GM19455 (cell line): ENCODE results near the gene SRBD1.

ENCODE experiments used
- ATAC-seq: cut with Tn5 transposase; IDR thresholded peaks from one replicate; pipeline ENCODE4 v1.9.1; 2021; ENCODE audit not compliant: unreplicated experiment

Gene SRBD1

DNA sequence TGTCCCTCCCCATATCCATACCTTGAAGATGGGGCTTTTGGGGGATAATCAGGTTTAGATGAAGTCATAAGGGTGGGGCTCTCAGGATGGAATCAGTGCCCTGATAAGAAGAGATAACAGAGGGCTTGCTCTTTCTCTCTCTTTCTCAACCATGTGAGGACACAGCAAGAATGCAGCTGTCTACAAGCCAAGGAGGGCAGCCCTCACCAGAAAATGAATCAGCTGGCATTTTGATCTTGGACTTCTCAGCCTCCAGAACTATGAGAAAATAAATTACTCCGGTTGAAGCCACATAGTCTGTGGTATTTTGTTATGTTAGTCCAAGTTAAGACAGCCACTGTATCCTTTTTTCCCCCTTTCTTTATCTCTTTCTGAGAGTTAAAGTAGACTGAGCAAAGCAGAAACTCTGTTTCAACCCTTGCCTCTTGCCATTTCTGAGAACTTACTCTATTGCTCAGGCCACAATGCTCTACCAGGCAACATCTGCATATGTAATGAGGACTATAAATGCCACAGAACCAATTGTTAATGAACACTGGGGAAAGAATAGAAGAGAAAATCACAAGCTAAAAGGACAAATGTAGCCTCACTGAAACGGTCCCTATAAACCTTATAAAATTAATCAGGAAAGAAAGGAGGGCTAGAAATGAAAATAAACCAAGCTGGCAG is 56.9 kb downstream of the SRBD1 start:
- ATAC-seq = no peak

DNA sequence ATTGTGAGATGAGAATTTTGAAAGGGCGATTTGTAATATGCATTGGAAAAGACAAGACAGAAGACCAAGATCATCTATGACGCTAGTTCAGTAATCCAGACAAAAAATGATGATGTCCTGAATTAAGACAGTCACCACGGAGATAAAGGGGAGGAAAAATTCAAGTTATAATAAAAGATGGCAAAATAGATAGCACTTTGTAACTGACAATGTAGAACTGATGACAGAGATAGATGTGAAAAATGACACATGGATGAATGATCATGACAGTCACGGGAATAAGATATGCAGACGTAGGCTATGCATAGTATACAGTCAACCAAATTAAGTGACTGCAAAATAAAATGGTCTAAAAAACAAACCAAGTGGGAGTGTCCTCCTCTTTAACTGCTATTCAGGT is 59.2 kb downstream of the SRBD1 start:
- ATAC-seq = no peak

DNA sequence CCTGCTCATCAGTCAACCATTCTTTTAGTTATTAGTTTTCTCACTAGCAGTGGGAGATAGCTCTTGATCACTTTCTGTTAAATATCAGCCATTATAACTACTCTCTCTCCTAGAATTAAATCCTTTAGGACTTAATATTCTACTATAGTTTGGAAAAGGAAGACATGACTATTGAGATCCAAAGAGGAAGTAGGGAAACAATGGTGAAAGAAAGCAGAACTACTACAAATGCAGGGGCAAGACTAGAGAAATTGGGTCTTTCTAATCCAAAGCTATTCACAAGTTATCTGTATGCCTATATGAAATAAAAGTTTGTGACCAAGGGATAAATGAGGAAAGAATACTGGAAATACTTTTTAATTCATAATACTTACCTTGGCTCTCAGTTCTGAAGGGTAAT is 65.1 kb downstream of the SRBD1 start:
- ATAC-seq = no peak

DNA sequence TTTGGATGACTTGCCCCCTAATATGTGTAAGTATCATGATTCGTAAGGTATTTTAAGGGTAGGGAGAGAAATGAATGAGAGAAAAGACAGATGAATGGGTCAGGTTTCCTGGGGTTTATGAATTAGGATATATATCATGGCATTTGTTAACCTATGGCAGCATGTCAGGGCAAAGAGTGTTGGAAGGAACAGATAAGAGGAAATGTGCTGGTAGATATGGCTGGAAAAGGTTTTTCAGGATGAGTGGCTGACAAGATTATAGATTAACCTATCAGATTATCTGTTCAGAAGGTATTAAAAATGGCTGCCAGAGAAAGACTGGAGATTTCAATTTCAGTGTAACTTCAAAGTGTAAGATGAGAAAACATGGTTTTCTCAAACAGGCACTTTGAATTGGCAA is 67.8 kb downstream of the SRBD1 start:
- ATAC-seq = no peak

DNA sequence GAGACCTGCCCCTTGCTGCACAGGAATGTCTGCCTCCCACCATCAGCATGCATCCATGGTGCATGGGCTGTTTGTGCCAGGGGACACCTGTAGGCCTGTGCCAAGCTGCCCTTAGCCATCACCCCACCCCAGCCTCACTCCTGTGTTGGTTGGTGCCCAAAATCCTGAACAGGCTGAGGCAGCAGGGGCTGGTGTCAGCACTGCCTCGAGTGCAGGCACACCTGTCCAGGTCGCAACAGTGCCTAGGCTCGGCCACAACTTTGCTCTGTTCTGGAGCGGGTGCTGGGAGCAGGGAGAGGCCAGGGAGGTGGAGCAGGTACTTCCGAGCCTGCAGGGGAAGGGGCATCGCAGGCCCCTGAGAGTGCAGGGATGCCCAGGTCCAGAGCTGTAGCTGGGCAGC is 69.1 kb downstream of the SRBD1 start:
- no peak for ATAC-seq

DNA sequence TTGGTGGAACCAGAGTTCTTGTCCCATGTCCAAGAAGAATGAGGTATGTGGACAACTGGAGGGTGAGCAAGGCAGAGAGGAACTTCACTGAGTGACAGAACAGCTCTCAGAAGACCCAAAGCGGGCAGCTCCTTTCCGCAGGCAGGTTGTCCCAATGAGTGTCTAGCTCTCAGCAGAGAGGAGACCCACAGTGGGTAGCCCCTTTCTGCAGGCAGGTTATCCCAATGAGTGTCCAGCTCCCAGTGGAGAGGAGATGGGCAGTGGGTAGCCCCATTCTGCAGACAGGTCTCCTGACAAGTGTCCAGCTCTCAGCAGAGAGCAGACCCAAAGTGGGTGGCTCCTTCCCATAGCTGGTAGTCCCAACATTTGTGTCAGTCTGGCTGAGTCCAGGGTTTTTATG is 69.6 kb downstream of the SRBD1 start:
- no peak for ATAC-seq

DNA sequence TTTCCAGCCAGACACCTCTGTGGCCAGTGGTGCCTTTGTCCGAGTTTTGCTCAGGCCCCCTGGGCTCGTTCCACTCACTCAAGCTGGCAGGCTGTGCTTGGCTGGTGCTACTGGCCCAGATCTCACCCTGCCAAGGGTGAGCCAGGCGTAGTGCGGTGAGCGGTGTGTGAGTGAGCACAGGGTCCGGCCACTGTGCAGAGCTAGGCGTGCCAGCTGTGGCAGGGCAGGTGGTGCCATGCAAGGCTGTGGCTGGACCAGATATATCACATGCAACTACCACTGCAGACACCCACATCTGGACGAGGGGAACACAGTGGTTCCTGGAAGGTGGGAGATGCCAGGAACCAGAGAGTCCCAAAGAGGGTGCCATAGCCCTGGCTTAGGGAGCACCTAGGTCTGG is 70.1 kb downstream of the SRBD1 start:
- no peak for ATAC-seq

DNA sequence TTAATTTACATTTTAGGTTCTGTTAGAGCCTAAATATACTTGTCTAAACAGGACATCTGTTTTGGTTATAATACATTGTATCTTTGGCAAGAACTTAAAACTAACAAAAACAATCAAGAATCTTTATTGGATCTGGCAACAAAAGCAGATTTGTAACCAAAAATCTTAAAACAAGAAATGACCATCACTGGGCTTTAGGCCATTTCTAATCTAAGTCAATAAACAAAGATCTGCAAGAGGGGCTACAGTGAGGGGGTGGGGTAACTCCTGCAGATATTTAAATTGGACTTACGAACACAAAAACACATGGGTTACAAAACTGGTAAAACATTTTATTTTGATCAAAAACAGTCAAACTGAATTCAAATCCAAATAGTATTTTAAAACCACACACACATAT is 77.3 kb downstream of the SRBD1 start:
- no peak for ATAC-seq

DNA sequence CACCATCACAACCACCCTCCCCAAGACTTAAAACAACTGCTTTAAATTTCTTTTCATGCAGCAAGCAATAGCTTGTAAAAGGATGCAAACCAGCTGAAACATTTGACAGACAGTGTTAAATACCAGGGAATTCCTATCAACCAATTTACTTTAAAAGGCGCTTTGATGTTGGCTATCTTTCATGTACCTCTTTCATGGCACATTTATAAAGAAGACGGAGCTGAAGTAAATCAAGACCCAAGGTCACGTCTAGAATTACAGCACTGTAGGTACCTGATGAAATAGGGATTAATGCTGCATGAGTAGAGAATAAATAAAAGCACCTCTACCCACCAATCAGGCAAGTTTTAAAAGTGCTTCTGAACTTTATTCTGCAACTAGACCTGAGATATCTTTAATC is 78.9 kb downstream of the SRBD1 start:
- no peak for ATAC-seq

DNA sequence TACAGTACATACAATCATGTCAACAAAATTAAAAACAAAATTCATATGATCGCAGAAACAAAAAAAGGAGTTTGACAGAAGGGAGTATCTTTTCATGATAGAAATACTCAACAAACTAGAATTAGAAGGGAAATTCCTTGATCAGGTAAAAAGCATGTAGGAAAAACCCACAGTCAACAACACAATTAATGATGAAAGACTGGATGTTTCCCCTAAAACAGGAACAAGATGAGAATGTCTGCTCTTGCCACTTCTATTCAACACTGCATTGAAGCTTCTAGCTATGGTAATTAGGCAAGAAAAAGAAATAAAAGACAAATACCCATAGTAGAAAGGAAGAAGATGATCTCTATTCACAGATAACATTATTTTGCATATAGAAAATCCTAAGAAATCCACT is 87.1 kb downstream of the SRBD1 start:
- ATAC-seq = no peak

DNA sequence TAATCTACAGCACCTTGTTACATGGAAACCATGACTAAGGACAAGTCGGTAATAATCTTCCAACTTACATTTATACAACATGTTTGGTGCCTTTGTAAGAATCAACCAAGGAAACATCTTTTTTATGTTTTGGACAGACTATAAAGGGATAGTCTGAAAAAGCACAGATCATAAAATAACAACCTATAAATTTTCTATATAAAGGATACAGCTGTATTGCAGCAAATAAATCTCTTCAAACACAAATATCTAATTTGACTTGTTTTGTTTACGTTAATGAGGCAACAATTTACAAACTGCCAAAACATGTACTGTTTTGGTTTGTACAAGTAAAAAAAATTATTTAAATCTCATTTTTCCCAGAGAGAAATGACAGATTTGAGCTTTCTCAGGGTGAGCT is 92.5 kb downstream of the SRBD1 start:
- ATAC-seq = no peak

DNA sequence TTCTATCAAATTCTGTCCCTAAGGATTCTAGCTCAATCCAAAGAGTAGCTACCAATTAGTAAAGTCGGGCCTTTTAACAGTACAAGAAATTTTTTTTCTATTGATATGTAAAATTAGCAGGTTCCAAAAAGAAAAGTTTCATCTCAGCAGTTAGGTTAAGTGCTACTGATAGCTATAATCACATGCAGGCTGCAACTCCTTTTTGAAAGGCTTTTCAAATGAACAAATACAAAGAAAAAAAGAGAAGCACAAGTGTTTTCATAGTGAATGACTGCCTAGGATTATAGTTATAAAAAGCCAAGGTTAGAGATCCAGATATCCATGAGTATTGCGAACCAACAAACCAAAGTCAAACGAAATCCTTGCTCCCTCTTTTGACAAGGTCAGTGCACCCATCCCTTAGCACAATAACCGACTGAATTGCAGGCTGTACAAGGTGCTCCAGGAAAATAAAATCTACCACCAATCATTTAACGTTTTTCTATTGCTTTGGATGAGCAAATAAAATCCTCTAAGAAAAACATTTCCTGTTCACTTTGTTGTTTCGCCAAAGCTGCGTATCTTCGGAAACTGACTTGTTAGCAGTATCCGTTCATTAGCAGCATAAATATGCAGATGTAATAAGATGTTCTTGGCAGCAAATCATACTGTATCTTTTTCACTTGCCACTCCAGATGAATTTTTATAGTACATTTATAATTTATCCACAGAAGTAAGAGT is 100.2 kb downstream of the SRBD1 start:
- no peak for ATAC-seq

DNA sequence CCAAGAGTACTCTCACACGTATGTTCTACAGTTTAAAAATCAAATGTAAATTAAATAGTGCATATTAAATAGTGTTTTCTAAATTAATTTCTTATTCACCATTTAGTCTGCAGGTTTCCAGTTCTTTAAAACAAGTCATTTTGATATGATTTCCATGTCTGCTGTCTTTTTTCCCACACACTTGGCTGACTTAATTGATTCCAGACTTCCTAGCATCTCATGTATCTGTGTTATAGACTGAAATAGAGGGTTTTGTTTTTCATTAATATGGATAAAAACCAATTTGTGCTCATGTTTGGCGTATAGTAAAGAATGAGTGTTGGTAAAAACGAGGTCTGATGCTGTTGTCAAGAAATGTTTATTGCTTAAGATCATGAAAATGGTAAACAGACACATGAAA is 104.3 kb downstream of the SRBD1 start:
- no peak for ATAC-seq

DNA sequence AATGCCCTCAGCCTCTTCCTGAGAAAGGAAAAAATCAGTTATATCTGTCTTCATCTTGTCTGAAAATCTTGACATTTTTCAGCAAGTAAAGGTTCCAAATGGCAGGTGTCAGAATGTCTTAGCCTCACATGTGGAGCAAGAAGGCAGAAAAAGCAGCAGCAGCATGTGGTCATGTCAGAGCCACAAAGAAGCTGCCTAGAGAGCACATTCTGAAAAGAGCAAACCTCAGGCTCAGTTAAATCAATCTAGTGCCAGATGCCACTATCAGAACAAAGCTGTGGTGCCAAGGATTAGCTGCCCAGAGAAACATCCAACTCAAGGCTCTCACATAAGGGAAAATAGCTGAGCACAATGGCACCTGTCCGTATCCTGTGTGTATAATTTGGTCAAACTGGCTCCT is 105.9 kb downstream of the SRBD1 start:
- no peak for ATAC-seq

DNA sequence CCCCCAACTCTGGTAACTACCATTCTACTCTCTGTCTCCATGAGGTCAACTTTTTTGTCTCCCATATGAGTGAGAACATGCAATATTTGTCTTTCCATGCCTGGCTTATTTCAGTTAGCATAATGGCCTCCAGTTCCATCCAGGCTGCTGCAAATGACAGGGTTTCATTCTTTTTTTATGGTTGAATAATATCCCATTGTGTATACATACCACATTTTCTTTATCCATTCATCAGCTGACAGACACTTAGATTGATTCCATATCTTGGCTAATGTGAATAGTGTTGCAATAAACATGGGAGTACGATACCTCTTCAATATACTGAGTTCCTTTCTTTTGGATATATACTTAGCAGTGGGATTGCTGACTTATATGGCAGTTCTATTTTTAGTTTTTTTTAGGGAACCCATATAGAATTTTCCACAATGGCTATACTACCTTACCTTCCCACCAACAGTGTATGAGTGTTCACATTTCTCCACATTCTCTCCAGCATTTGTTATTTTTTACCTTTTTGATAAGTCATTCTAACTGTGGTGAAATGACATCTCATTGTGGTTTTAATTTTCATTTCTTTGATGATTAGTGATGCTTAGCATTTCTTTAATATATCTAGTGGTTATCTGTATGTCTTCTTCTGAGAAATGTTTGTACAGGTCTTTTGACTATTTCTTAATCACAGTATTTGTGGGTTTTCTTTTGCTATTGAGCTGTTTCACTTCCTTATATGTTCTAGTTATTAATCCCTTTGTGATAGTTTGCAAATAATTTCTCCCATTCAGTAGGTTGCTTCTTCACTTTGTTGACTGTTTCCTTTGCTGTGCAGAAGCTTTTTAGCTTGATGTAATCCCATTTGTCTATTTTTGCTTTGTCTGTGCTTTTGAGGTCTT is 112.2 kb downstream of the SRBD1 start:
- ATAC-seq = no peak

DNA sequence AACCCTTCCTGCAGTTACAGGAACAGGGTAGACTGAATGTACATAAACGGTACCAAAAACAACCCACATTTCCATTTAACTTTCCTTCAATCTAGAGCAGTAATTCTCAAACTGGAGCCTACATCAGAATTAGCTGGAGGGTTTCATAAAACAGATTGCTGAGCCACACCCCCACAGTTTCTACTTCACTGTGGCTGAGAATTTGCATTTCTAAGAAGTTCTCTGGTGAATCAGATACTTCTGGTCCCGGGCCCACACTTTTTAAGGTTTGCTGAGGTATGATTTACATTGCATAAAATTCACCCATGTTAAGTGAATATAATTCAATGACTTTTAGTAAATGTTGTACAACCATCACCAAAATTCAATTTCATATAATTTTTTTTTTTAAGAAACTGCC is 113.7 kb downstream of the SRBD1 start:
- ATAC-seq = peak; percentile 84

DNA sequence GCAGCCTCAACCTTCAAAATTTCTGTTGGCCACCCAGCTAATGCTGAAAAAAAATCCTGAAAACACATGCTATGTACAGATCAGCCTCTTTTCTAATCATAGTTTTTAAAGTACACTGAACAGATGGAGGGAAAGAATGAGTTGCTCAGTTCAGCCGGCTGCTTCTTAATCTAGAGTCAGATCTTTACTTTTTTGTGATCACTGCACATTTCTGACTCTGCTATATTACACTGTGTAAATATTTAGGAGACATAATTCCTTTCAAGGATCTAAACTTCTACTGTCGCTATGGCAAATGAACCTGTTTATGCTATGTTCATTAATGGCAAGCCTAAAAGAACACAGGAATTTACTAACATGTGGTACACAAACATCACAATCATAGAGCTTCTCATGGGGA is 114.2 kb downstream of the SRBD1 start:
- no peak for ATAC-seq

DNA sequence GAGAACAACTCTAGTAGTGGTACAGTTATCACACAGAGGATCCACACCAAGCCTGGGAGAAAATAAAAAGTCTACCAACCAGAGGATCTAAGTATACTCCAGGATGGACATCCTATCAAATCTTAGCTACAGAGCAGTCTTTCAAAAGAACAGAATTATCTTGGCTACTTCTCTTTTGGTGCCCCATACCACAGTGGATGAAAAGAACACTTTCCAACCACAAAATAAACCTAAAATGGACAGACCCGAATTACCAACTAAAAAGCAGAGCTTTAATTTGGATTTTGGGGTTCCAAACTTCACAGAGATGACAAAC is 116.1 kb downstream of the SRBD1 start:
- ATAC-seq = no peak

DNA sequence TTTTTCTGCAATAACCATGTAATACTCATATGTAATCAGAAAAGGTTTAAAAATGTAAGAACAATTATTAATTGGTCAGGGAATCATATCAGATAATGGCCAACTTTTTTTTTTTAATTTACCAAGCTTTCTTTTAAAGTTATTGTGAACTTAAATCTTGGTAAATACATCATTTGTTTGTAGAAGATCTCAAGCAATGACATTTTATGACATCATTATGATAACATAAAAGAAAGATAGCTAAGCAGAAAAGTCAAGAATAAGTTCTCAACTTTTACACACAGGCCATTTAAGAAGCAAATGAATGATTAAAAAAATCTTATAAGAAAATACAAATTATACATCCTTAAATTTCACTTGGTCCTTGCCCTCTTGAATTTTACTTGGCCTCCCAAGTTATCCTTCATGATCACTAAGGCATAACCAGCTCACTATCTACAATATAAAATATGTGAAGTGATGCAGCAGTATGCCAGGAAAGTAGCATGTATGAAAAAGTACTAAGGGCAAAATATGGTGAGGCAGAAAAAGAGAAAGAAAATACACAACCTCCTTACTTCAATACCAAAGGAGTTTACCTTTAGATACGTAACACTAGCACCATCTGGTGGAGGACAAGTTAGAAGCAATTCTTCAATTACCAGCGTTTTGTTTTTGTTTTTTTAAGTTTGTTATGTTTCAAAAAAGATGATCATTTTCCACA is 116.6 kb downstream of the SRBD1 start:
- ATAC-seq = no peak

DNA sequence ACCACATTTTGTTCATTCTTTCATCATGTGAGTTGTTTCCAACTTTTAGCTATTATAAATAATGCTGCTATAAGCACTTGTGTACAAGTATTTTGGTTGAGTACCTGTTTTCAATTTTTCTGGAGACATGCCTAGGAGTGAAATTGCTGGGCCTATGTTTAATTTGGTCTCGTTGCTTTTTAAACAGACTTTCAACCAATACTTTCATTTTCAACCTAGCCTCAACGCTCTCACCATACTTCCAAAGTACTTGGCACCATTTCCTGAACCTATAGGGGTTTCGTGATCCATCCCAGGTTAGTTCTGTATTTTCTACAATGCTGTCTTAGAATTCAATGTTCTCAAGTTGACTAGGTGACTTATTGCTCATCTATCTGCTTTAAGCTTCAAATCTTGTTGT is 126.1 kb downstream of the SRBD1 start:
- ATAC-seq = no peak

DNA sequence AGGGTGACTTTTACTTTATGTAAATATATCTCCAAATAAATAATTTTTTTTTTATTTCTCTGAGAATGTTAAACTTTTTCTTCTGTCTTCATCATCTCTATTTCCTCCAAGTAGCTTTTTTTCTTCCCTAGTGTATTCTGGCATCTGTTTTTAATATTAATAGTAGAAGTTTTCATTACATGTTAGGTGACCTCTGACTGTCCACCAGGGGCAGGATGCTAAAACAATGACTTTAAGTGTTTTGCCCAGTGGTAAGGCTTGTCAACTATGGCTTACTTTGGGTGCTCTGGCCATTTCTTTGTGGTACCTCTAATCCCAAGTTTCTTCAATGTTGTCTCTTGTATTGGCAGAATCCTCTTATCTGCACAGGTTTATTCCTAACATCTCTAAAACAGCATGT is 127.1 kb downstream of the SRBD1 start:
- no peak for ATAC-seq

DNA sequence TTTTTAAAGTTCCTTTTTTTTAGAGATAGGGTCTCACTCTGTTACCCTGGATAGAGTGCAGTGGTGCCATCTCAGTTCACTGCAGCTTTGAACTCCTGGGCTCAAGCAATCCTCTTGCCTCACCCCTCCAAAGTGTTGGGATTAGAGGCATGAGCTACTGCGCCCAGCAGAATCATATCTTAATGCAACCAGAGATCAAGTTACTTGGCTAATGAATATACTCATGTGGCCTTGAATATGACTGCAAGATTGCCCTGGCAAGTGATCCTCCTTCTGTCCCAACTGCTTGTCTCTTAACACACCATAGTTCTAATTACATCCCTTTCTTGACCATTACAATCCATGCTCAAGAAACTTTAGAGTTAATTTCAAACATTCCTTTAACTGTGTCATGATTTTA is 133.5 kb downstream of the SRBD1 start:
- no peak for ATAC-seq
